ENCODE measurements around the gene TOM1. TPM values are rescaled to one million over a fixed set of nuclear protein-coding genes. Genes with fewer than 3 reads are reported as not detected.

TOM1 gene
- polyA plus RNA-seq, 3 donors from 2014 or later: 24.5 to 31.2 (median 26.2) TPM

- Mint-ChIP-seq H3K36me3 (peaks cover 5 to 26% (median 8%) of the 10 kb centered on the region in 3 donors), H3K27me3 (ENCODE audit: low read depth in 3 of 3) (peaks cover 0 to 8% (median 4%) of the 10 kb centered on the region in 3 donors), H3K9me3 (no peaks in the 10 kb centered on the region), H3K27ac (peak overlapping the region in 1 of 6 donors; percentile 51), H3K4me3 (no peak overlapping the region), H3K4me1 (peaks cover 16 to 17% of the 10 kb centered on the region in 2 donors)
- no peak for DNase-seq
Observed at GRCh38 chr22:35334004-35334403, 34.3 kb downstream of the TOM1 start.

- H3K36me3 Mint-ChIP-seq: peaks cover 5 to 33% (median 10%) of the 10 kb centered on the region in 3 donors
- no peak overlapping the region for H3K4me3 Mint-ChIP-seq
- peaks cover 2 to 4% of the 10 kb centered on the region in 2 donors for H3K4me1 Mint-ChIP-seq
Observed at GRCh38 chr22:35335468-35335867, 35.8 kb downstream of the TOM1 start.

GRCh38 chr22:35335936-35336781, 36.5 kb downstream of the TOM1 start:
- H3K27ac Mint-ChIP-seq: no peak overlapping the region
- no peak overlapping the region for H3K4me3 Mint-ChIP-seq
- no peaks in the 10 kb centered on the region for H3K4me1 Mint-ChIP-seq
- peaks cover 0 to 6% (median 0%) of the 10 kb centered on the region in 3 donors for H3K27me3 Mint-ChIP-seq (ENCODE audit: low read depth in 3 of 3)
- H3K9me3 Mint-ChIP-seq: no peaks in the 10 kb centered on the region
- no peak for DNase-seq
- peaks cover 5 to 32% (median 10%) of the 10 kb centered on the region in 3 donors for H3K36me3 Mint-ChIP-seq

More at GRCh38 chr22:35335468-35335867, 35.8 kb downstream of the TOM1 start:
- Mint-ChIP-seq H3K27ac (no peak overlapping the region), H3K27me3 (ENCODE audit: low read depth in 3 of 3) (peaks cover 0 to 4% (median 2%) of the 10 kb centered on the region in 3 donors), H3K9me3 (no peaks in the 10 kb centered on the region)
- DNase-seq: no peak

- peak overlapping the region in 1 of 6 donors; percentile 64 for H3K27ac Mint-ChIP-seq
- no peaks in the 10 kb centered on the region for H3K9me3 Mint-ChIP-seq
- H3K4me1 Mint-ChIP-seq: no peaks in the 10 kb centered on the region
- H3K36me3 Mint-ChIP-seq: peaks cover 0 to 20% (median 3%) of the 10 kb centered on the region in 3 donors
- H3K27me3 Mint-ChIP-seq (ENCODE audit: low read depth in 3 of 3): peaks cover 0 to 6% (median 0%) of the 10 kb centered on the region in 3 donors
- no peak for DNase-seq
- no peak overlapping the region for H3K4me3 Mint-ChIP-seq
Observed at GRCh38 chr22:35337932-35338331, 38.2 kb downstream of the TOM1 start.

- DNase-seq: no peak
- Mint-ChIP-seq H3K36me3 (peaks cover 0 to 13% (median 3%) of the 10 kb centered on the region in 3 donors), H3K4me3 (no peak overlapping the region), H3K9me3 (no peaks in the 10 kb centered on the region), H3K27ac (no peak overlapping the region), H3K27me3 (ENCODE audit: low read depth in 3 of 3) (peaks cover 0 to 4% (median 0%) of the 10 kb centered on the region in 3 donors), H3K4me1 (no peaks in the 10 kb centered on the region)
Observed at GRCh38 chr22:35341090-35341874, 41.6 kb downstream of the TOM1 start.

GRCh38 chr22:35342390-35342789, 42.7 kb downstream of the TOM1 start:
- Mint-ChIP-seq H3K36me3 (peaks cover 0 to 12% (median 3%) of the 10 kb centered on the region in 3 donors), H3K4me3 (no peak overlapping the region)
- no peak for DNase-seq

GRCh38 chr22:35343664-35344550, 44.2 kb downstream of the TOM1 start:
- no peaks in the 10 kb centered on the region for H3K9me3 Mint-ChIP-seq
- H3K4me3 Mint-ChIP-seq: no peak overlapping the region
- peaks cover 0 to 12% (median 3%) of the 10 kb centered on the region in 3 donors for H3K36me3 Mint-ChIP-seq
- no peak overlapping the region for H3K27ac Mint-ChIP-seq
- no peak for DNase-seq
- peaks cover 0 to 2% (median 0%) of the 10 kb centered on the region in 3 donors for H3K27me3 Mint-ChIP-seq (ENCODE audit: low read depth in 3 of 3)
- H3K4me1 Mint-ChIP-seq: no peaks in the 10 kb centered on the region

More at GRCh38 chr22:35342390-35342789, 42.7 kb downstream of the TOM1 start:
- no peaks in the 10 kb centered on the region for H3K4me1 Mint-ChIP-seq
- no peak overlapping the region for H3K27ac Mint-ChIP-seq
- H3K9me3 Mint-ChIP-seq: no peaks in the 10 kb centered on the region
- H3K27me3 Mint-ChIP-seq (ENCODE audit: low read depth in 3 of 3): peaks cover 0 to 4% (median 0%) of the 10 kb centered on the region in 3 donors

GRCh38 chr22:35344956-35345690, 45.4 kb downstream of the TOM1 start:
- Mint-ChIP-seq H3K4me3 (no peak overlapping the region), H3K36me3 (peaks cover 0 to 8% (median 1%) of the 10 kb centered on the region in 3 donors), H3K27ac (no peak overlapping the region), H3K4me1 (no peaks in the 10 kb centered on the region), H3K27me3 (ENCODE audit: low read depth in 3 of 3) (peaks cover 0 to 3% (median 2%) of the 10 kb centered on the region in 3 donors), H3K9me3 (no peaks in the 10 kb centered on the region)
- no peak for DNase-seq

- H3K9me3 Mint-ChIP-seq: no peaks in the 10 kb centered on the region
- peaks cover 0 to 3% (median under 1%) of the 10 kb centered on the region in 3 donors for H3K27me3 Mint-ChIP-seq (ENCODE audit: low read depth in 3 of 3)
- no peak overlapping the region for H3K27ac Mint-ChIP-seq
- DNase-seq: no peak
- H3K4me3 Mint-ChIP-seq: no peak overlapping the region
- peaks cover 3 to 6% of the 10 kb centered on the region in 2 donors for H3K4me1 Mint-ChIP-seq
- H3K36me3 Mint-ChIP-seq: peaks cover 0 to 5% (median 0%) of the 10 kb centered on the region in 3 donors
Observed at GRCh38 chr22:35345808-35346505, 46.3 kb downstream of the TOM1 start.

GRCh38 chr22:35346596-35347220, 47.0 kb downstream of the TOM1 start:
- no peak for DNase-seq
- H3K9me3 Mint-ChIP-seq: no peaks in the 10 kb centered on the region
- H3K4me1 Mint-ChIP-seq: peaks cover 10 to 14% of the 10 kb centered on the region in 2 donors
- H3K27me3 Mint-ChIP-seq (ENCODE audit: low read depth in 3 of 3): peaks cover 0 to 3% (median 0%) of the 10 kb centered on the region in 3 donors
- H3K36me3 Mint-ChIP-seq: peaks cover 0 to 5% (median 0%) of the 10 kb centered on the region in 3 donors
- no peak overlapping the region for H3K4me3 Mint-ChIP-seq
- no peak overlapping the region for H3K27ac Mint-ChIP-seq

- peaks cover 0 to 5% (median 0%) of the 10 kb centered on the region in 3 donors for H3K36me3 Mint-ChIP-seq
- H3K4me1 Mint-ChIP-seq: peaks cover 15 to 21% of the 10 kb centered on the region in 2 donors
- no peak for DNase-seq
- H3K27me3 Mint-ChIP-seq (ENCODE audit: low read depth in 3 of 3): peaks cover 0 to 3% (median 0%) of the 10 kb centered on the region in 3 donors
- no peak overlapping the region for H3K27ac Mint-ChIP-seq
- H3K4me3 Mint-ChIP-seq: no peak overlapping the region
- no peaks in the 10 kb centered on the region for H3K9me3 Mint-ChIP-seq
Observed at GRCh38 chr22:35347462-35347861, 47.8 kb downstream of the TOM1 start.
